Stimulated activated CD8-positive, alpha-beta memory T cell treated with anti-CD3 and anti-CD28 coated beads, Interleukin-4, amount 100 ng/mL, for 48 hours (primary cell): ENCODE results near the gene RAPGEF1.

Source experiments
- DNase-seq: peaks from one replicate; pipeline ENCODE4 v3.0.0-alpha.2; 2020

RAPGEF1 gene

GRCh38 chr9:131641618-131642495, 98.0 kb downstream of the RAPGEF1 start:
- DNase-seq: no peak

GRCh38 chr9:131640438-131641137, 99.3 kb downstream of the RAPGEF1 start:
- no peak for DNase-seq

GRCh38 chr9:131639769-131640437, 100.0 kb downstream of the RAPGEF1 start:
- DNase-seq: no peak

GRCh38 chr9:131636593-131636992, 103.3 kb downstream of the RAPGEF1 start:
- no peak for DNase-seq

- DNase-seq: no peak
These were observed 104.0 kb downstream of the RAPGEF1 start for GRCh38 chr9:131635892-131636291.

GRCh38 chr9:131635285-131635684, 104.6 kb downstream of the RAPGEF1 start:
- peak; percentile 76 for DNase-seq

GRCh38 chr9:131633491-131634031, 106.3 kb downstream of the RAPGEF1 start:
- DNase-seq: no peak

GRCh38 chr9:131631306-131631705, 108.6 kb downstream of the RAPGEF1 start:
- DNase-seq: no peak

GRCh38 chr9:131630205-131630831, 109.6 kb downstream of the RAPGEF1 start:
- DNase-seq: peak; percentile 39

GRCh38 chr9:131629825-131630204, 110.1 kb downstream of the RAPGEF1 start:
- DNase-seq: no peak

GRCh38 chr9:131629226-131629500, 110.7 kb downstream of the RAPGEF1 start:
- DNase-seq: no peak

- no peak for DNase-seq
These were observed 111.2 kb downstream of the RAPGEF1 start for GRCh38 chr9:131628459-131629225.

GRCh38 chr9:131627648-131628458, 112.0 kb downstream of the RAPGEF1 start:
- DNase-seq: peak; percentile 52

GRCh38 chr9:131627326-131627647, 112.6 kb downstream of the RAPGEF1 start:
- DNase-seq: no peak

- DNase-seq: no peak
These were observed 113.8 kb downstream of the RAPGEF1 start for GRCh38 chr9:131625790-131626670.

GRCh38 chr9:131625508-131625787, 114.4 kb downstream of the RAPGEF1 start:
- DNase-seq: no peak

- DNase-seq: no peak
These were observed 115.0 kb downstream of the RAPGEF1 start for GRCh38 chr9:131624636-131625507.

- DNase-seq: no peak
These were observed 116.1 kb downstream of the RAPGEF1 start for GRCh38 chr9:131623655-131624330.

- DNase-seq: no peak
These were observed 117.4 kb downstream of the RAPGEF1 start for GRCh38 chr9:131622523-131622922.
